ENCODE results near the gene POLN. TPM values are rescaled to one million over a fixed set of nuclear protein-coding genes. Genes with fewer than 3 reads are reported as not detected.
"Not testable (repeated sequence)": the region's sequence is repeated elsewhere in the genome, so short reads cannot be mapped to it uniquely, and the experiment has no call there.

POLN gene
- total RNA-seq, 1 donor from 2014 or later = 2.0 TPM

- ATAC-seq (no peak), DNase-seq (ENCODE audit: missing footprints) (no peak)
- intact Hi-C loops (cut with DNase I) = no loop called here
Measured at GRCh38 chr4:2245787-2246275, 3.9 kb upstream of the POLN start.

GRCh38 chr4:2245057-2245786, 3.3 kb upstream of the POLN start:
- no peak for DNase-seq (ENCODE audit: missing footprints)
- no peak for ATAC-seq
- intact Hi-C loops (cut with DNase I) = no loop called here

- intact Hi-C loops (cut with DNase I) = loop anchor here (2.0 to 5.0 kb wide), 2 partner anchors 13 to 173 kb away; partner anchors contain the start of genes CFAP99 and ZFYVE28
- ATAC-seq = peak; percentile 40
- peak; percentile 75 for DNase-seq (ENCODE audit: missing footprints)
Measured at GRCh38 chr4:2243681-2244380, 1.9 kb upstream of the POLN start.

- intact Hi-C loops (cut with DNase I) = loop anchor here (5.0 kb wide), 1 partner anchor 176 kb away; the partner anchor contains the start of genes CFAP99 and ZFYVE28
- DNase-seq (ENCODE audit: missing footprints) (no peak), ATAC-seq (no peak)
Measured at GRCh38 chr4:2241003-2241402, 918 bp downstream of the POLN start.

- ATAC-seq (no peak), DNase-seq (ENCODE audit: missing footprints) (no peak)
- intact Hi-C loops (cut with DNase I) = no loop called here
Measured at GRCh38 chr4:2236944-2237666, 4.8 kb downstream of the POLN start.

GRCh38 chr4:2231082-2231481, 10.8 kb downstream of the POLN start:
- intact Hi-C loops (cut with DNase I) = no loop called here
- no peak for ATAC-seq
- no peak for DNase-seq (ENCODE audit: missing footprints)

- intact Hi-C loops (cut with DNase I) = no loop called here
- ATAC-seq = no peak
- DNase-seq (ENCODE audit: missing footprints) = no peak
Measured at GRCh38 chr4:2226261-2226660, 15.7 kb downstream of the POLN start.

GRCh38 chr4:2222838-2223237, 19.1 kb downstream of the POLN start:
- ATAC-seq = no peak
- DNase-seq (ENCODE audit: missing footprints) = no peak
- intact Hi-C loops (cut with DNase I) = no loop called here

- ATAC-seq; DNase-seq (ENCODE audit: missing footprints): not testable (repeated sequence)
- intact Hi-C loops (cut with DNase I) = loop anchor here (2.0 kb wide), 1 partner anchor 241 kb away; no protein-coding TSS in a partner anchor
Measured at GRCh38 chr4:2221378-2221777, 20.5 kb downstream of the POLN start.

GRCh38 chr4:2220016-2220630, 21.8 kb downstream of the POLN start:
- intact Hi-C loops (cut with DNase I) = loop anchor here (1.0 to 2.0 kb wide), 2 partner anchors 221 to 243 kb away; no protein-coding TSS in a partner anchor
- DNase-seq (ENCODE audit: missing footprints) = peak; percentile 80
- peak; percentile 85 for ATAC-seq

GRCh38 chr4:2219233-2219760, 22.6 kb downstream of the POLN start:
- no peak for ATAC-seq

GRCh38 chr4:2218436-2218835, 23.5 kb downstream of the POLN start:
- intact Hi-C loops (cut with DNase I) = no loop called here
- ATAC-seq (no peak), DNase-seq (ENCODE audit: missing footprints) (no peak)

More at GRCh38 chr4:2219233-2219760, 22.6 kb downstream of the POLN start:
- intact Hi-C loops (cut with DNase I) = no loop called here
- no peak for DNase-seq (ENCODE audit: missing footprints)

- intact Hi-C loops (cut with DNase I) = no loop called here
- no peak for ATAC-seq
- DNase-seq (ENCODE audit: missing footprints) = no peak
Measured at GRCh38 chr4:2217726-2218125, 24.2 kb downstream of the POLN start.

GRCh38 chr4:2212831-2213230, 29.1 kb downstream of the POLN start:
- intact Hi-C loops (cut with DNase I) = no loop called here
- ATAC-seq (no peak), DNase-seq (ENCODE audit: missing footprints) (no peak)

- DNase-seq (ENCODE audit: missing footprints); ATAC-seq; intact Hi-C loops (cut with DNase I): not testable (repeated sequence)
Measured at GRCh38 chr4:2202789-2203188, 39.1 kb downstream of the POLN start.

GRCh38 chr4:2194496-2194895, 47.4 kb downstream of the POLN start:
- no peak for DNase-seq (ENCODE audit: missing footprints)
- no peak for ATAC-seq
- intact Hi-C loops (cut with DNase I) = no loop called here

- DNase-seq (ENCODE audit: missing footprints) (no peak), ATAC-seq (no peak)
- intact Hi-C loops (cut with DNase I) = no loop called here
Measured at GRCh38 chr4:2193326-2193725, 48.6 kb downstream of the POLN start.

- DNase-seq (ENCODE audit: missing footprints) (no peak), ATAC-seq (no peak)
- intact Hi-C loops (cut with DNase I) = no loop called here
Measured at GRCh38 chr4:2186865-2187172, 55.1 kb downstream of the POLN start.
